Peyer's patch (tissue), 4 donors: Measurements from ENCODE around the gene KAT7. TPM values are rescaled to one million over a fixed set of nuclear protein-coding genes. Genes with fewer than 3 reads are reported as not detected.

Experiments used
- DNase-seq, 3 donors: peaks; one replicate each; pipeline ENCODE4 v3.0.0-alpha.2; 2017 to 2019
- H3K27ac ChIP-seq, 4 donors: fragments of 200-600 bp; sonication (generic); one replicate each; pipeline ENCODE4 v1.5.1; 2016 to 2019
- H3K27me3 ChIP-seq, 2 donors: fragments of 200-600 bp; sonication (generic); one replicate each; pipeline ENCODE4 v1.5.1; 2019
- H3K36me3 ChIP-seq, 3 donors: fragments of 200-600 bp; sonication (generic); one replicate each; pipeline ENCODE4 v1.5.1; 2016 to 2019
- H3K4me1 ChIP-seq, 4 donors: fragments of 200-600 bp; sonication (generic); one replicate each; pipeline ENCODE4 v1.5.1; 2016 to 2019
- H3K4me3 ChIP-seq, 4 donors: fragments of 200-600 bp; sonication (generic); 1 replicate in 3 of 4; 2 replicates in 1 of 4; pipeline ENCODE4 v1.5.1; 2016 to 2019; ENCODE audit warnings: mild to moderate bottlenecking in 1 of 4
- H3K9me3 ChIP-seq, 4 donors: fragments of 200-600 bp; sonication (generic); one replicate each; pipeline ENCODE4 v1.5.1; 2016 to 2019; ENCODE audit warnings: mild to moderate bottlenecking in 1 of 4
- POLR2A ChIP-seq, 2 donors: fragments of 450-650 bp; IDR thresholded peaks; one replicate each; pipeline ENCODE4 v1.5.1; 2017; ENCODE audit warnings: antibody characterized with exemption in 2 of 2, mild to moderate bottlenecking in 2 of 2, moderate library complexity in 2 of 2
- total RNA-seq, 4 donors: library from RNA; depleted of rRNA; stranded (reverse); fragments of >200 nt; gene quantifications; one replicate each; pipeline ENCODE4 v1.1.0, GENCODE V29; 2016
- TF ChIP-seq, protein P1 (sequence below), 6 experiments: fragments of 450-650 bp in 4 of 6; fragments of 200-600 bp in 2 of 6; sonication (generic) in 1 of 6; IDR thresholded peaks; one replicate each; pipeline ENCODE4 v1.5.1; 2017 to 2019; ENCODE audit warnings: antibody characterized with exemption in 6 of 6, mild to moderate bottlenecking in 3 of 6, moderate library complexity in 1 of 6

The KAT7 gene
- total RNA-seq, 4 donors from 2014 or later = 44.3 to 50.9 (median 45.3) TPM

DNA sequence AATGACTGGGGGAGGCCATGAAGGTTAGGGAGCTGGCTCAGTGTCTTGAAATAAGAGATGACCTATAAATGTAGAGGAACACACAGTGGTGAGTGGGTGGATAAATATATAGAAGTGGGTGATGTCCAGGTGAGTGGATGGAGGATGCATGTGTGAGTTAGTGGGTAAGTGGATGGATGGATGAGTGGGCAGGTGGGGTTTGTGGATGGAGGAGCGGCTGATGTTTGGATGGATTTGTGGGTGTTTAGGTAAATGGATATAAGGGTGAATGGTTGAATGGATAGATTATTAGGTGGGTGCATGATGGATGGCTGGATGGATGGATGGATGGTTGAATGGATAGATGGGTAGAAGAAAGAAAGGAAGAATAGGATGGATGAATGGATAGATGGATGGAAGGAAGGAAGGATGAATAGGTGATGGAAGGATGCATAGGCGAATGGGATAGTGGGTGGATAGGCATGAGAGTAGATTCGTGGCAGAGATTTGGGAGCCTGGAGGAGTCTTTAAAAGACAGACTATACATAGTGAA lies 78.5 kb downstream of the KAT7 start:
- Histone ChIP-seq H3K4me1 (no peaks in the 10 kb centered on the region), H3K4me3 (no peak overlapping the region), H3K36me3 (no peaks in the 10 kb centered on the region), H3K9me3 (no peaks in the 10 kb centered on the region), H3K27ac (no peak overlapping the region), H3K27me3 (no peaks in the 10 kb centered on the region)
- TF ChIP-seq, protein P1, sequence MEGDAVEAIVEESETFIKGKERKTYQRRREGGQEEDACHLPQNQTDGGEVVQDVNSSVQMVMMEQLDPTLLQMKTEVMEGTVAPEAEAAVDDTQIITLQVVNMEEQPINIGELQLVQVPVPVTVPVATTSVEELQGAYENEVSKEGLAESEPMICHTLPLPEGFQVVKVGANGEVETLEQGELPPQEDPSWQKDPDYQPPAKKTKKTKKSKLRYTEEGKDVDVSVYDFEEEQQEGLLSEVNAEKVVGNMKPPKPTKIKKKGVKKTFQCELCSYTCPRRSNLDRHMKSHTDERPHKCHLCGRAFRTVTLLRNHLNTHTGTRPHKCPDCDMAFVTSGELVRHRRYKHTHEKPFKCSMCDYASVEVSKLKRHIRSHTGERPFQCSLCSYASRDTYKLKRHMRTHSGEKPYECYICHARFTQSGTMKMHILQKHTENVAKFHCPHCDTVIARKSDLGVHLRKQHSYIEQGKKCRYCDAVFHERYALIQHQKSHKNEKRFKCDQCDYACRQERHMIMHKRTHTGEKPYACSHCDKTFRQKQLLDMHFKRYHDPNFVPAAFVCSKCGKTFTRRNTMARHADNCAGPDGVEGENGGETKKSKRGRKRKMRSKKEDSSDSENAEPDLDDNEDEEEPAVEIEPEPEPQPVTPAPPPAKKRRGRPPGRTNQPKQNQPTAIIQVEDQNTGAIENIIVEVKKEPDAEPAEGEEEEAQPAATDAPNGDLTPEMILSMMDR (IDR thresholded peaks at IDR 0.05) = no peak
- no peak for DNase-seq

DNA sequence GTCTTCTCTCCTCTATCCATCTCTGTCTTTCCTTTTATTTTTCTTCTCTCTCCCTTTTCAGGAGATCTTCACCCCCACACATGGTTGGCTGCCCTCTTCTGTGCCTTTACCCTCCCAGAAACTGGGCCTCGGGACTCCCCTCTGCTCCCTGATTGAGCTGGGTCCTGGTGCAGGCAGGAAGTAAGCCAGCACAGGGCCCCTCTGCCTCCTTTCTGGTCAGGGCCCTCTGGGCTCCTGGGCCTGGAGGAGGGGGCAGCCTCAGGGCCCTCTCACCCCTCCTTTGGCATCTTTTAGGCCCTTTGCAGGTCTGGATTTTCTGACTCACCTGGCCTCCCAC lies 80.5 kb downstream of the KAT7 start:
- H3K27me3 ChIP-seq = no peaks in the 10 kb centered on the region
- H3K36me3 ChIP-seq = no peaks in the 10 kb centered on the region
- no peaks in the 10 kb centered on the region for H3K4me1 ChIP-seq
- H3K4me3 ChIP-seq = no peak overlapping the region
- no peak overlapping the region for H3K27ac ChIP-seq
- TF ChIP-seq POLR2A (IDR thresholded peaks at IDR 0.05) = no peak
- TF ChIP-seq, protein P1 (IDR thresholded peaks at IDR 0.05) = no peak
- no peaks in the 10 kb centered on the region for H3K9me3 ChIP-seq
- no peak for DNase-seq

DNA sequence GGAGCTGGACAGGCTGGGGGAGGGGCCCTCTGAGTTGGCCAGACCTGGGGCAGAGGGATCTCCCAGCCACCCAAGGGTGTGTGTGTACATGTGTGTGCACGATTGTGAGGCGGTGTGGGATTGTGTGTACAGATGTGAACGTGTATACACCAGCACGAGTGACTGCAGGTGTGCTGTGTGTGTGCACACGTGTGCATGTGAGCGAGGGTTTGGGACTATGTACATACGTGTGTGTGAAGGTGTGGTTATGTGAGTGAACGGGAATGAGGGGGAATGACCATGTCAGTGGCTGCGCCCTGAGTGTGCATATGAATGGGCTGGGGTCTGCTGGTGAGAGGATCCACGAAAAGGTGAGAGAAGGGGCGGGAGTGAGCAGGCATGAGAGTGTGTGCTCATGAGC lies 81.8 kb downstream of the KAT7 start:
- no peaks in the 10 kb centered on the region for H3K36me3 ChIP-seq
- no peaks in the 10 kb centered on the region for H3K4me1 ChIP-seq
- TF ChIP-seq, protein P1 (IDR thresholded peaks at IDR 0.05) = no peak
- TF ChIP-seq POLR2A (IDR thresholded peaks at IDR 0.05) = no peak
- DNase-seq = no peak
- H3K27me3 ChIP-seq = no peaks in the 10 kb centered on the region
- H3K27ac ChIP-seq = no peak overlapping the region
- no peaks in the 10 kb centered on the region for H3K9me3 ChIP-seq
- H3K4me3 ChIP-seq = no peak overlapping the region

DNA sequence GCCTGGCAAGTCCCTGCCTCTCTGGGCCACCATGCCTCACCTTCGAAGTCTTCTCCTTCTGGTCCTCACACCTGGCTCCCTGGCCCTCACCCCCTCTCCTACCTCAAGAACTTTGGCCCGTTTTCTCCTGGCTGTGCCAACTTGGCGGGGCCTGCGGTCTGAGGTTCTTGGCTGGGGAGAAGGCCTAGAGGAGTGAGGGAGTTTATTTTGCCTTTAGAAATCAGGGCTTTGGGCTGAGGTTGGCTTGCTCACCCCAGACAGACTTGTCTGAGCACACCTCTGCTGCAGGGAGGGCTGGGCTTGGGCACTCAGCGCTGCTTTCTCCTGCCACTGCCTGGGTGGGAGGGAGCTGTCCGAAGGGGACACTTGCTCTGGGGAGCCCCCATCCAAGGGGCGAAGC lies 82.7 kb downstream of the KAT7 start:
- TF ChIP-seq, protein P1 (IDR thresholded peaks at IDR 0.05) = no peak
- TF ChIP-seq POLR2A (IDR thresholded peaks at IDR 0.05) = no peak
- no peak for DNase-seq
- H3K27me3 ChIP-seq = no peaks in the 10 kb centered on the region

DNA sequence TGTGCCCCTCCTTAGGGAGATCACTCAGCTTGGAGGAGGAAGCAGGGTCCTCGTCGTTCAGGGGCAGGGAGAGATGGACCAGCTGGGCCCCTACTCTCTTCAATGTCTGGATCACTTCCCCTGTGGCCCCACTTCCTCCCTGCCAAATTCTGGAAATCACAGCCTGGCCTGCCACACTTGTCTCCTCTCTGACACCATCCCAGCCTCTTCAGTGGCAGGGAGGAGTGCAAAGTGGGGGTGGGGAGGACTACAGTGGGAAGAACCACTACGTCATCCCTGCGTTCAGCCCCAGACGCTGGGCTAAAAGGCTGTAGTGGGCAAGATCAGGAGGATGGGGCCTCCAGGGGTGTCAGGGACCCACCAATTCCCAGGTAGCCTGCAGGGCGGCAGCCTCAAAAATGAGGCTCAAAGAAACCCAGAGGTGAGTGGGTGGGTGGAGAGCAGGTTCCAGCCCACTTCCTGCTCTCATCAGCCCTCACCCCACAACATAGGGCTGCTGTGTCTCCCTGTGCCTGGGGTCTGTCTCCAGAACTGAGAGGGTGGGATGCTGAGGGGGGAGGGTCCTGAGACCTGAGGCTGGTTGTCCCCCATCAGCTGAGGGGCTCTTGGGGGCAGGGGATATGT lies 84.4 kb downstream of the KAT7 start:
- no peak for DNase-seq

More for the DNA sequence above, 82.7 kb downstream of the KAT7 start:
- Histone ChIP-seq H3K4me3 (no peak overlapping the region), H3K9me3 (no peaks in the 10 kb centered on the region), H3K4me1 (no peaks in the 10 kb centered on the region), H3K36me3 (no peaks in the 10 kb centered on the region), H3K27ac (no peak overlapping the region)

More for the DNA sequence above, 84.4 kb downstream of the KAT7 start:
- H3K4me1 ChIP-seq = no peaks in the 10 kb centered on the region
- H3K4me3 ChIP-seq = no peak overlapping the region
- no peaks in the 10 kb centered on the region for H3K9me3 ChIP-seq
- TF ChIP-seq, protein P1 (IDR thresholded peaks at IDR 0.05) = no peak
- no peak for TF ChIP-seq POLR2A (IDR thresholded peaks at IDR 0.05)
- no peaks in the 10 kb centered on the region for H3K36me3 ChIP-seq
- H3K27ac ChIP-seq = no peak overlapping the region
- H3K27me3 ChIP-seq = no peaks in the 10 kb centered on the region
